Measurements from ENCODE around the gene ANTXRL.
"Not testable (repeated sequence)": the region's sequence is repeated elsewhere in the genome, so short reads cannot be mapped to it uniquely, and the experiment has no call there.

The ANTXRL gene

GRCh38 chr10:46255210-46255609, 31.6 kb upstream of the ANTXRL start:
- DNase-seq, result not testable (repeated sequence)

GRCh38 chr10:46255801-46256747, 30.7 kb upstream of the ANTXRL start:
- no peak for DNase-seq

GRCh38 chr10:46257099-46257498, 29.7 kb upstream of the ANTXRL start:
- no peak for DNase-seq

- DNase-seq, result not testable (repeated sequence)
These were observed 23.8 kb upstream of the ANTXRL start for GRCh38 chr10:46262906-46263560.

- DNase-seq, result no peak
These were observed 22.9 kb upstream of the ANTXRL start for GRCh38 chr10:46263831-46264268.

- DNase-seq, result no peak
These were observed 22.5 kb upstream of the ANTXRL start for GRCh38 chr10:46264336-46264735.

GRCh38 chr10:46264737-46265368, 21.9 kb upstream of the ANTXRL start:
- no peak for DNase-seq

- not testable (repeated sequence) for DNase-seq
These were observed 21.1 kb upstream of the ANTXRL start for GRCh38 chr10:46265566-46266305.

GRCh38 chr10:46266306-46266985, 20.4 kb upstream of the ANTXRL start:
- no peak for DNase-seq

- DNase-seq, result no peak
These were observed 19.4 kb upstream of the ANTXRL start for GRCh38 chr10:46267132-46267985.

GRCh38 chr10:46268076-46268881, 18.5 kb upstream of the ANTXRL start:
- DNase-seq, result no peak

GRCh38 chr10:46269554-46270053, 17.2 kb upstream of the ANTXRL start:
- not testable (repeated sequence) for DNase-seq

GRCh38 chr10:46270086-46270811, 16.5 kb upstream of the ANTXRL start:
- DNase-seq, result no peak

- not testable (repeated sequence) for DNase-seq
These were observed 15.8 kb upstream of the ANTXRL start for GRCh38 chr10:46270963-46271530.

GRCh38 chr10:46271795-46272499, 14.8 kb upstream of the ANTXRL start:
- DNase-seq, result not testable (repeated sequence)

- DNase-seq, result no peak
These were observed 13.9 kb upstream of the ANTXRL start for GRCh38 chr10:46272863-46273415.

- no peak for DNase-seq
These were observed 13.0 kb upstream of the ANTXRL start for GRCh38 chr10:46273506-46274477.

Measured in NCI-H2029 (cell line).